ENCODE results near the gene SCNM1.

- TF ChIP-seq, protein P1, sequence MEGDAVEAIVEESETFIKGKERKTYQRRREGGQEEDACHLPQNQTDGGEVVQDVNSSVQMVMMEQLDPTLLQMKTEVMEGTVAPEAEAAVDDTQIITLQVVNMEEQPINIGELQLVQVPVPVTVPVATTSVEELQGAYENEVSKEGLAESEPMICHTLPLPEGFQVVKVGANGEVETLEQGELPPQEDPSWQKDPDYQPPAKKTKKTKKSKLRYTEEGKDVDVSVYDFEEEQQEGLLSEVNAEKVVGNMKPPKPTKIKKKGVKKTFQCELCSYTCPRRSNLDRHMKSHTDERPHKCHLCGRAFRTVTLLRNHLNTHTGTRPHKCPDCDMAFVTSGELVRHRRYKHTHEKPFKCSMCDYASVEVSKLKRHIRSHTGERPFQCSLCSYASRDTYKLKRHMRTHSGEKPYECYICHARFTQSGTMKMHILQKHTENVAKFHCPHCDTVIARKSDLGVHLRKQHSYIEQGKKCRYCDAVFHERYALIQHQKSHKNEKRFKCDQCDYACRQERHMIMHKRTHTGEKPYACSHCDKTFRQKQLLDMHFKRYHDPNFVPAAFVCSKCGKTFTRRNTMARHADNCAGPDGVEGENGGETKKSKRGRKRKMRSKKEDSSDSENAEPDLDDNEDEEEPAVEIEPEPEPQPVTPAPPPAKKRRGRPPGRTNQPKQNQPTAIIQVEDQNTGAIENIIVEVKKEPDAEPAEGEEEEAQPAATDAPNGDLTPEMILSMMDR (optimal IDR thresholded peaks at IDR 0.05 in 1 of 3, IDR thresholded peaks at IDR 0.05 in 1 of 3, conservative IDR thresholded peaks at IDR 0.05 in 1 of 3; ENCODE audit: extremely low read depth in 1 of 3, insufficient read depth in 2 of 3, low read length in 3 of 3): no peak
- TF ChIP-seq EZH2 (IDR thresholded peaks at IDR 0.05; ENCODE audit: low read length): no peak
Observed at GRCh38 chr1:151134396-151134795, 31.5 kb upstream of the SCNM1 start.
